Stimulated activated CD4-positive, alpha-beta T cell treated with anti-CD3 and anti-CD28 coated beads, TNF-alpha, amount 100 ng/mL, for 24 hours (primary cell): ENCODE data around the gene RAB22A.
"Not testable (repeated sequence)": the region's sequence is repeated elsewhere in the genome, so short reads cannot be mapped to it uniquely, and the experiment has no call there.

Experiments
- DNase-seq, 3 experiments: peaks; one replicate each; pipeline ENCODE4 v3.0.0-alpha.2; 2020; ENCODE audit warnings: low read depth in 3 of 3

RAB22A gene

GRCh38 chr20:58414216-58414615 is 104.7 kb downstream of the RAB22A start:
- not testable (repeated sequence) for DNase-seq

GRCh38 chr20:58414786-58415185 is 105.3 kb downstream of the RAB22A start:
- not testable (repeated sequence) for DNase-seq

GRCh38 chr20:58416057-58416456 is 106.5 kb downstream of the RAB22A start:
- DNase-seq = no peak

- no peak for DNase-seq
Observed at GRCh38 chr20:58416835-58417234, 107.3 kb downstream of the RAB22A start.
